ENCODE data around the gene WSB1.

DNA sequence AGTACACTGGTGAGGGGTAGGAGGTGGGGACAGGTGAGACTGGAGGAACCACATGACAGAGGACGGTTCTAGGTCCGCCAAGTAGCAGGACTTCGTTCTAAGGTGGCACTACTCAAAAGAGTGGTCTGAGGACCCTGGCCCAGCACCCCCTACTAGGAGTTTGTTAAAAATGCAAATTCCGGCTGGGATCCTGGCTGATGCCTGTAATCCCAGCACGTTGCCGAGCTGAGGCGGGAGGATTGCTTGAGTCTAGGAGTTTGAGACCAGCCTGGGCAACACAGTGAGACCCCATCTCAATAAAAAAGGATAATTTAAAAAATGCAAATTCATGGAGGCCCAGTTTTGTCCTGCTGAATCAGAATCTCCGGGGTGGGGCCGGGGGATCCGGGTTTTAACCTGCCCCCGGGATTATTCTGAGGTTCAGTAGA, 59.1 kb downstream of the WSB1 start:
- TF ChIP-seq POLR2A (IDR thresholded peaks at IDR 0.05; ENCODE audit: low read depth, low read length), result no peak
- TF ChIP-seq PAX5 (IDR thresholded peaks at IDR 0.05; ENCODE audit: insufficient read depth, low read length, severe bottlenecking), result no peak
- no peak for TF ChIP-seq POLR2AphosphoS5 (IDR thresholded peaks at IDR 0.05; ENCODE audit: low read depth, low read length)
